Trophoblast cell (in vitro differentiated cells and primary cell): ENCODE results near the gene MEGF11.
A peak's percentile ranks its signal among the peaks of the same experiment; 100 is the strongest.

Experiments
- DNase-seq, 2 donors: peaks; one replicate each; pipeline ENCODE4 v3.0.0-alpha.2; 2016
- H2AFZ ChIP-seq: 2 replicates; pipeline ENCODE4 v1.6.1; 2013; ENCODE audit warnings: low read length, moderate library complexity, mild to moderate bottlenecking; ENCODE audit not compliant: insufficient read depth, poor library complexity
- H2AK5ac ChIP-seq: 2 replicates; pipeline ENCODE4 v1.6.1; 2013; ENCODE audit warnings: mild to moderate bottlenecking, low read length
- H2BK120ac ChIP-seq: 2 replicates; pipeline ENCODE4 v1.6.1; 2013; ENCODE audit warnings: low read length, mild to moderate bottlenecking, moderate library complexity; ENCODE audit not compliant: insufficient read depth, poor library complexity
- H2BK12ac ChIP-seq: 2 replicates; pipeline ENCODE4 v1.6.1; 2013; ENCODE audit warnings: mild to moderate bottlenecking, low read length, moderate library complexity
- H2BK5ac ChIP-seq: 2 replicates; pipeline ENCODE4 v1.6.1; 2013; ENCODE audit warnings: low read length, low read depth, moderate library complexity, mild to moderate bottlenecking; ENCODE audit not compliant: poor library complexity
- H3K14ac ChIP-seq: 2 replicates; pipeline ENCODE4 v1.6.1; 2013; ENCODE audit warnings: mild to moderate bottlenecking, low read length
- H3K18ac ChIP-seq: 2 replicates; pipeline ENCODE4 v1.6.1; 2013; ENCODE audit warnings: mild to moderate bottlenecking, low read length
- H3K23ac ChIP-seq: 2 replicates; pipeline ENCODE4 v1.6.1; 2013; ENCODE audit warnings: low read length
- H3K27ac ChIP-seq: 2 replicates; pipeline ENCODE4 v1.5.1; 2013; ENCODE audit warnings: low read depth, mild to moderate bottlenecking, inconsistent platforms, low read length, moderate library complexity
- H3K27me3 ChIP-seq: 2 replicates; pipeline ENCODE4 v1.6.1; 2013; ENCODE audit warnings: inconsistent platforms, mild to moderate bottlenecking, low read length, moderate library complexity; ENCODE audit not compliant: insufficient read depth
- H3K36me3 ChIP-seq, 2 experiments: 1 replicate in 1 of 2; 2 replicates in 1 of 2; pipeline ENCODE4 v1.6.1; 2013; ENCODE audit warnings: low read length in 2 of 2, mild to moderate bottlenecking in 2 of 2, moderate library complexity in 1 of 2; ENCODE audit not compliant: insufficient read depth in 2 of 2, control insufficient read depth in 1 of 2
- H3K4ac ChIP-seq: 2 replicates; pipeline ENCODE4 v1.6.1; 2013; ENCODE audit warnings: low read depth, mild to moderate bottlenecking, low read length, moderate library complexity
- H3K4me1 ChIP-seq, 2 experiments: 1 replicate in 1 of 2; 2 replicates in 1 of 2; pipeline ENCODE4 v1.6.1; 2013; ENCODE audit warnings: low read length in 2 of 2, mild to moderate bottlenecking in 2 of 2, moderate library complexity in 1 of 2; ENCODE audit not compliant: insufficient read depth in 2 of 2, control insufficient read depth in 1 of 2
- H3K4me2 ChIP-seq: 2 replicates; pipeline ENCODE4 v1.6.1; 2013; ENCODE audit warnings: inconsistent platforms, mild to moderate bottlenecking, low read length, moderate library complexity
- H3K4me3 ChIP-seq: 2 replicates; pipeline ENCODE4 v1.5.1; 2013; ENCODE audit warnings: mild to moderate bottlenecking, low read depth, low read length, inconsistent platforms
- H3K79me1 ChIP-seq: one replicate; pipeline ENCODE4 v1.6.1; 2013; ENCODE audit warnings: low read length
- H3K79me2 ChIP-seq: 2 replicates; pipeline ENCODE4 v1.6.1; 2013; ENCODE audit warnings: low read length, mild to moderate bottlenecking; ENCODE audit not compliant: control insufficient read depth, insufficient read depth, poor library complexity
- H3K9ac ChIP-seq: 2 replicates; pipeline ENCODE4 v1.6.1; 2013; ENCODE audit warnings: mild to moderate bottlenecking, low read length
- H3K9me3 ChIP-seq: 2 replicates; pipeline ENCODE4 v1.6.1; 2013; ENCODE audit warnings: low read depth, mild to moderate bottlenecking, control low read depth, inconsistent platforms, low read length; ENCODE audit not compliant: insufficient read depth
- H4K12ac ChIP-seq: 2 replicates; pipeline ENCODE4 v1.6.1; 2013; ENCODE audit warnings: low read depth, mild to moderate bottlenecking, low read length, moderate library complexity
- H4K8ac ChIP-seq: 2 replicates; pipeline ENCODE4 v1.6.1; 2013; ENCODE audit warnings: low read depth, mild to moderate bottlenecking, low read length, moderate library complexity
- H4K91ac ChIP-seq: one replicate; pipeline ENCODE4 v1.6.1; 2013; ENCODE audit warnings: low read depth, mild to moderate bottlenecking, low read length, moderate library complexity
- WGBS: extraction: QIAGEN DNeasy Blood & Tissue Kit; methylation state at CpG from one replicate; pipeline ENCODE4 v1.1.7; 2013; ENCODE audit warnings: missing lambda C conversion rate; ENCODE audit not compliant: insufficient read length, insufficient coverage; ENCODE audit errors: extremely low coverage; 5-methylcytosine and 5-hydroxymethylcytosine counted together

The MEGF11 gene

DNA sequence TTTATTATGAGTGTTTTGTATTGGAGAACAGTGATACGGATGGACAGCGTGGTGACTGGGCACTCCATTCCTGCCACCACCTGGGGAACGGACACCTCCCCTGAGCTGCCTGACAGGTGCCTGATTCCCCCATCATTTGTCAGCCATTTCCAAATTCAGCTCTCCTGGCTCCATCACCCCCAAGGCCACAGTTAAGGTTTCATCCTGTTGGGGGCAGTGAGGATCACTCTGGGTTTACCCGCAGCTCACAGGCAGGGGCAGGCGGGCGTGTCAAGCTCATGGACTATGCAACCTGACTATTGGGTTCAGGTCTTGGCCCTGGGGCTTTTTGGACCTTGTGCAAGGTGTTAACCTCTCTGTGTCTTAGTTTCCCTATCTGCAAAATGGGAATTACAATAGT lies 307.9 kb downstream of the MEGF11 start:
- Histone ChIP-seq H3K36me3 (no peaks in the 10 kb centered on the region), H2AFZ (no peak overlapping the region), H2BK120ac (no peak overlapping the region), H3K4ac (no peak overlapping the region), H3K23ac (no peak overlapping the region), H2BK5ac (no peak overlapping the region), H3K4me2 (no peak overlapping the region), H4K12ac (no peak overlapping the region), H3K14ac (no peak overlapping the region), H3K79me1 (no peaks in the 10 kb centered on the region), H2BK12ac (no peak overlapping the region), H3K9ac (no peak overlapping the region), H3K27me3 (no peaks in the 10 kb centered on the region), H3K4me1 (no peaks in the 10 kb centered on the region), H4K91ac (no peak overlapping the region), H3K4me3 (no peak overlapping the region), H4K8ac (no peak overlapping the region), H2AK5ac (no peak overlapping the region), H3K79me2 (no peaks in the 10 kb centered on the region), H3K9me3 (no peaks in the 10 kb centered on the region), H3K27ac (no peak overlapping the region), H3K18ac (no peak overlapping the region)
- no CpG with 5 or more reads among the region's 6 CpGs for WGBS
- DNase-seq, result no peak

DNA sequence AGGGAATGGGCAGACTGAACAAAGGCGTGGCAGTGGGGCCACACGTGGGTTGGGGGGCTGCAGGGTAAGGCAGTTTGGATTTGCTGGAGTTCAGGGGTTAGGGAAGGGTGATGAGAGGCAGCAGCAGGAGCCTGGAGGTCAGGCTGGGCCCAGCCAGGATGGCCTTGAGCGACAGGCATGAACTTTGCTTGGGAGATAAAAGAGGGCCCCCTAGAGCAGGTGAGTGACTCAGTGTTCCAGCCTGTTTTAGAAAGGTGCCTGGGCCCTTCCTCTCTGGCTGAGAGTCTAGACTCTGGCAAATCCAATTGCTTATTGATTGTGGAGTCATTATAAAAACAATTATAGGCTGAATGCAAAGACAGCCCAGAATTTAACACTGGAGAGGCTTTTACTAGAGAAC lies 309.1 kb downstream of the MEGF11 start:
- no peak overlapping the region for H2BK5ac ChIP-seq
- H3K27me3 ChIP-seq, result no peaks in the 10 kb centered on the region
- H3K4me3 ChIP-seq, result peak overlapping the region; percentile 39
- no peaks in the 10 kb centered on the region for H3K9me3 ChIP-seq
- no peak for DNase-seq
- no peak overlapping the region for H4K12ac ChIP-seq
- no peak overlapping the region for H3K23ac ChIP-seq
- no peak overlapping the region for H3K18ac ChIP-seq
- no peak overlapping the region for H3K9ac ChIP-seq
- no peak overlapping the region for H3K14ac ChIP-seq
- no peaks in the 10 kb centered on the region for H3K4me1 ChIP-seq
- H3K27ac ChIP-seq, result no peak overlapping the region
- H3K4ac ChIP-seq, result no peak overlapping the region
- H2AFZ ChIP-seq, result no peak overlapping the region
- H3K79me1 ChIP-seq, result no peaks in the 10 kb centered on the region
- H4K91ac ChIP-seq, result no peak overlapping the region
- H2BK12ac ChIP-seq, result no peak overlapping the region
- no peaks in the 10 kb centered on the region for H3K79me2 ChIP-seq
- H3K36me3 ChIP-seq, result no peaks in the 10 kb centered on the region
- no CpG with 5 or more reads among the region's 3 CpGs for WGBS
- no peak overlapping the region for H4K8ac ChIP-seq
- H2BK120ac ChIP-seq, result no peak overlapping the region
- H2AK5ac ChIP-seq, result no peak overlapping the region
- no peak overlapping the region for H3K4me2 ChIP-seq

GRCh38 chr15:65942436-65942835 lies 311.1 kb downstream of the MEGF11 start:
- Histone ChIP-seq H3K18ac (no peak overlapping the region), H3K4ac (no peak overlapping the region), H3K4me3 (no peak overlapping the region), H3K79me2 (no peaks in the 10 kb centered on the region), H3K27ac (no peak overlapping the region), H2BK12ac (no peak overlapping the region), H4K91ac (no peak overlapping the region), H3K9ac (no peak overlapping the region), H2BK5ac (no peak overlapping the region), H3K27me3 (no peaks in the 10 kb centered on the region), H3K9me3 (no peaks in the 10 kb centered on the region), H3K4me2 (no peak overlapping the region), H3K14ac (no peak overlapping the region), H3K23ac (no peak overlapping the region), H4K12ac (no peak overlapping the region), H3K4me1 (no peaks in the 10 kb centered on the region), H4K8ac (no peak overlapping the region), H2AFZ (no peak overlapping the region), H2AK5ac (no peak overlapping the region), H2BK120ac (no peak overlapping the region), H3K36me3 (no peaks in the 10 kb centered on the region), H3K79me1 (no peaks in the 10 kb centered on the region)
- DNase-seq, result no peak
- no CpG with 5 or more reads among the region's 4 CpGs for WGBS

DNA sequence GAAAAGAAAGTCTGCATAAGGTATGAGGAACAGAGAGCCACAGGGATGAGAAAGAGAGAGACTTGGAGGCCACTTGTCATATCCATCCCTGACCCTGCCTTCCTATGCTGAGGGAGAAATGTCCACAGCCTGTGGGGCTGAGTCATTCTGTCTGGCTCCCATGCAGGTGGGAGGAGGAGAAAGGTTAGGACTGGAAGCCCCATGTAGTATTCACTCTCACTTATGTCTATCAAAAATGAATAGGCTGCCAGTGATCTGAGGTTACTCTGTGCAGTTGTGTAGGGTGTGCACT lies 313.0 kb downstream of the MEGF11 start:
- H3K36me3 ChIP-seq, result no peaks in the 10 kb centered on the region
- H3K18ac ChIP-seq, result no peak overlapping the region
- no peak overlapping the region for H2BK120ac ChIP-seq
- no peak overlapping the region for H2BK5ac ChIP-seq
- no peak overlapping the region for H2BK12ac ChIP-seq
- no peaks in the 10 kb centered on the region for H3K79me1 ChIP-seq
- no peak overlapping the region for H2AFZ ChIP-seq
- no peak overlapping the region for H3K14ac ChIP-seq
- H3K4ac ChIP-seq, result no peak overlapping the region
- no peaks in the 10 kb centered on the region for H3K9me3 ChIP-seq
- no peaks in the 10 kb centered on the region for H3K4me1 ChIP-seq
- no peak overlapping the region for H3K9ac ChIP-seq
- H3K79me2 ChIP-seq, result no peaks in the 10 kb centered on the region
- no peak overlapping the region for H3K27ac ChIP-seq
- H3K4me3 ChIP-seq, result no peak overlapping the region
- no peak overlapping the region for H4K8ac ChIP-seq
- no peak overlapping the region for H4K91ac ChIP-seq
- peak; percentile 39 to 60 for DNase-seq
- H2AK5ac ChIP-seq, result no peak overlapping the region
- H3K23ac ChIP-seq, result no peak overlapping the region
- no peak overlapping the region for H4K12ac ChIP-seq
- no peaks in the 10 kb centered on the region for H3K27me3 ChIP-seq
- H3K4me2 ChIP-seq, result no peak overlapping the region
